NCI-H1417 treated with DMSO at 0.1 percent for 48 hours (cell line): Measurements from ENCODE around the gene ZNF280D.

Source experiments
- DNase-seq: peaks from one replicate; lab custom pipeline; 2025; lab: John Stamatoyannopoulos, UW

Gene ZNF280D

DNA sequence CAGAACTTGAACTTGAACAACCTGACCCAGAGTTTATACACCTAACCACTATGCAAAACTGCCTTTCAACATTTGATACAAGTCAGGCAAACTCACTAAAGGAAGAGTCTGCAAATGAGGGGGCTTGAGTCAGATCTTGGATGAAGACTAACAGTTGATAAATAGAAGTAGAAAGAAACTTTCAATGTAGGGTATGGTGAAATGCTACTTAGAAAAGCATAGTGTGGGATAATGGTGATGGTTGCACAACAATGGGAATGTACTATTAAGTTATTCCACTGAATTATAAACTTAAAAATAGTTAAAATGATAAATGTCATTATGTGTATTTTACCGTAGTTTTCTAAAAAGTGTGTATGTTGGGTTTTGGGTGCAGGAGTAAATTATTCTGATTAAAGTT, 19.7 kb upstream of the ZNF280D start:
- no peak for DNase-seq

DNA sequence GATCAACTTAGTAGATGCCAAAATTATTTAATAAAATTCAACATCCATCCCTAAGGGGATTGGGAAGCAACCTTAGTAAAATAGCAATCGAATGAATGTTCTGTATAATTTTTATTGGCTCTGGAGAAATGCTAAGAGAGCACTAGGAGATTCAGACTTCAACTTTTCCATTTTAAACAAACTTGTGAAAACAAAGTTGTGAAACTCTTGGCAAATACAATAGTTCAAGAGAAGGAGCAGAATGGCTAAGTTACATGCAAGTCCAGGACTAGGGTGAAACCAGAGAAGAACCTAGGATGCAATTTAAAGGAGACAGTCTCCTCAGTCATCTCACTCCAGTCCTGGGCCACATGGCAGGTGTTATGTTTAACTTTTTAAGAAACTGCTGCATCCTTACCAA, 16.7 kb upstream of the ZNF280D start:
- no peak for DNase-seq

DNA sequence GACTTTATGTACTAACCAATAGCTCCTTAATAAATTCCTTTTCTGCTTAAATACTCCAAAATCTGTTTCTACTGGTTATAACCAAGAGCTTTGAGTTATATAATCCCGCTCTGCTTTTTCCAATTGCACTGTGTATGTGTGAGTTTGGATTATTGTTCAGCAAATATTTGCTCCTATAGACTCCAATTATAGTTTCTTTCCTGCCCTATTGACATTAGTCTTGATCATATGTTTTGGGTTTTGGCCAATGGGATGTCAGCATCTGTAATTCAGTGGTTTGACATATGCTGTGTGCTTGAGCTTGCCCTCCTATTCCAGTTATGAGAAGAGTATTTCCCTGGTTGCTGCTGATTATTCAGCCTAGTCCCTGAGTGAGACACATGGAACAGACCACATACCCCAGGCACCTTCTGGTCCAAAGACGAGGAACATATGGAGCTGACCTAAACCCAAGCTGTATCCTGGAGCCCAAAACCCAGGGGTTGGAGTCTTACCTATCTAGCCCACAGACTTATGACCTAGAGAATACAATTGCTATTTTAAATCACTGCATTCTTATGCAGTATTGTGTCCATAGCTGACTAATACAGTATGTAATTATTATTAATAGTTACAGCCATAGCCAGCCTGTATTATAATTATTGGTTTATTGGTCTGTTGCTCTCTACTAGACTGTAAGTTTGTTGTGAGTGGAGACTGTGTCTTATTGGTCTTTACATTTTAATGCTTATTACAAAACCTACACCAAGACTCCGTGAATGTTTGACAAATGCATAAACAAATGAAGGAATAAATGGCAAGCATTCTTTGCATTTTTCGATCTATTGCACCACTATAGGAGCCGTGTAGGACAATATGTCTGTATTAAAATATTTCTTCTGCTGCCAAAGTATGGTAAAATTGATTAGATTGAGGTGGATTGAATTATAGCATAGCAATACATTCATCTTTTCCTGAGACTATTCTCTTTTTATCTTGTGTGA, 11.7 kb upstream of the ZNF280D start:
- peak; percentile 12 for DNase-seq

DNA sequence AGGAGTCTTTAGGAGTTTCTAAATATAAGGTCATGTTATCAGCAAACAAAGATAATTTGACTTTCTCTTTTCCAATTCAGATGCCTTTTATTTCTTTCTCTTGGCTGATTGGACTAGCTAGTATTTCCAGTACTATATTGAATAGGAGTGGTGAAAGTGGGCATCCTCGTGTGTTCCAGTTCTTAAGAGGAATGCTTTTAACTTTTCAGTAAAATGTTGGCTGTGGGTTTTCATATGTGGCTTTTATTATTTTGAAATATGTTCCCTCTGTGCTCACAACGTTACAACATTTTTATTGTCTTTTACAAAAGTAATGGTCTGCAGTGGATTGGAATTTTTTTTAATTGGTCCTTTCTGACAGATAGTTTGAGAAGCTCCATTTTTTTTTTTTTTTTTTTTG, 8.2 kb upstream of the ZNF280D start:
- no peak for DNase-seq

DNA sequence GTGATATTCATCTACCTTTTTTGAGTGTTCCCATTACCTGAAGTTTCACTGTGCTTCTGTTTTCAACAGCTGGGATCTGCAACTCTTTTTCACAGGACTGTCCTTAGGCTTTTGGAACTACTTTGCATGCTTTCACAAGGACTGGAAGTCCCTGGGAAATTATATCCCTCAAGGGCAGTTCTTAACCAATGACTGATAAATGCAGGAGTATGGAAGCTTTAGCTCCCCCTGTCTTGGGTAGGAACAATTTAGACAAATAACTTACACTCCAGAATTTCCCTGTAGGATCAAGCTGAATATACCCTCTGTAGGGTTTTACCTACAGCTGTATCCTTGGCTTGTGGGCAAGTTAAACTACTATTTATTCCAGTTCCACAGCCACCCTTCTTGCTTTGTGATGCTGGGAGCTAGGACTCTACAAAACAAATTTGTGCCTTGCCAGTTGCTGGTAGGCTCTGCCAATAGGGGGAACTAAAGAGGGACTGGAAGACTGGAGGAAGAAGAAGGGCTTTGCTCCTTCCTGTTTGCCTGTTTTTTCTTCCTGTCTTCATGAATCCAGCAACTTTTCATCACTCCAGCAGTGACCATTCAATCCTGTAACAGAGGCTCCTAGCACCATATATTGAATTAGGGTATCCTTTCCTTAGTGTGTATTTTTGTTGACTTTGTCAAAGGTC, 6.8 kb upstream of the ZNF280D start:
- DNase-seq: no peak

DNA sequence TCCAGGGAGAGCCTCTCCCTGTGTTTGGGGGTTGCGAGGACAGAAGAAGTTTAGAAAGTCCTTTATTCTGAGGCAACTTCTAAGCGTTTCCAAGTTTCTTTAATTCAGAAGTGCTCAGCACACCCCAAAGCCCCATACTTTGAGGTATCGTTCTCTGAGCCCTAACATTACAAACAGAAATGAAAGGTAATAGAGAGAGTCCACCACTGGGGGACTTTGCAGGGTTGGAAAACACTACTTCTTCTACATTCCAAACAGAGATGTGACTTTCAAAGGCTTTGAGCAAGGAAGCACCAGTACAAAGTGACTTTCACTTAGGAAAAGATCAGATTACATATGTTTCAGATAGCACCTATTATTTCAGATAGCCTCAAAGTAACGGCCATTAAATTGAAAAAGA, 6.2 kb upstream of the ZNF280D start:
- no peak for DNase-seq

DNA sequence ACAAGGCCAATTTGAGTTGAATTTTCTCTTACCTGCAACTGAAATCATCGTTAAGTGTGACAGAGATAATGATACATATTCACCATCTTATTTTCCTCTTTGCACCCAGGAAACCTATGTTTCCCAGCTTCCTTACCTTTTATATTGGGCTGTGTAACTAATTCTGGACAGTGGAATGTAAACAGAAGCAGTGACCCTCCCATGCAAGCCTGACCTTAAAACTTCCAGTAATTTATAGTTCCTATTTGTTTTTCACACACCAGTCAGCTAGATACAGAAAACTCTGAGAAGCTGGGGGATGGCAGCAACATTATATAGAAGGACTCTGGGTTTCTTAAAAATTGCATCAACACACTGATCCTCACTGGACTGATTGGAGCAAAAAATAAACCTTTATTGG, 4.5 kb upstream of the ZNF280D start:
- DNase-seq: no peak

DNA sequence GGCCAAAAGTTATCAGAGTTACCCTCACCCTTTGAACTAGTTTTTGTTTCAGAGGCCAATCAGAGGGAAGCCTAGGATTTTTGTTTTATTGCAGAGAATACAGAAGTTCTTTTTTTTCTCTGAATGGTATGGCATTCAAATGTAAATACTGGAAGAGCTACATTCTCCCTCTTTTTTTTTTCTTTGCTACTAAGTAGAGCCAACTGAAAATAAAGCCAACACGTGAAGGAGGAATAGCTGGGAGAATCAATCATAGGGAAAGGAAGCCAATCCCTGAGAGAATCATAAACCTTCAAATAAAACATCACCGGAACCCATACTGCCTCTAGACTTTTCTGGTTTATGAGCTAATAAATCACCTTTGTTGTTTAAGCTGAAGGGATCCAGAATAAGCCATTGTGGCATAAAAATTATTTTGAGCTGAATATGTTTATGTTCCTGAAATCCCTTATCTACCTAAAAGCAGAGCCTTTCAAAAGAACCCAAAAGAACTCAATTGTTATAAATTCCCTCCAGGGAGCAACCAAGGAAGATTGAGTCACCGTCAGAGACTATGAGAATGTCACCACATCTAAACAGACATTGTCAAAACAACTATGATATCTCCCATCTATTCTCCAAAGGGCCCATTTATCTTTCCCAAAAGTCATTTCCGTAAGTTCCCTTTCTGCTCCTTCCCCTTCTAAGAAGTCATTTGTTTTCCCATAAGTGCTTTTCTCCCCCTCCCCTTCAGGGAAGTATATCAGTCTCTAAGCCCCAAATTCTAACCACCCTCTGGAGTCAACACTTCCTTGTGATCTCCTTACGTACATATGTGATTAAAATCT, 3.8 kb upstream of the ZNF280D start:
- DNase-seq: no peak

DNA sequence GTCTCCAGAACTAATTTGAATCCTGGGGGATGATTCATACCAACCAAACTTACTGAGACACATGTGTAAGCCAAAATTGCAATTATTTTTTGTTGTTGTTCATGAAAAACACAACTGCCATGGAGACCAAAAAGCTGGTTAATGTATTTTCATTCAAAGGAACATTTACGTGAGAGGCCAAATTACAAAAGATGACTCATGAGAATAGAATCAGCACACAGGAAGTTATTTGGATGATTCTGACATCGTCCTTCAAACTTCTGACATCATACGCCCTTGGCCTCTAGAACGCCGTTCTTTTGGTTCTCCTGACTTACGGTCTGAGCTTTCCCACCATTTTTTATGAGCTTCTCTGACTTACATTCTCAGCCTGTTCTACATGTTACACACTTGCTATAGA, 3.0 kb upstream of the ZNF280D start:
- DNase-seq: no peak

DNA sequence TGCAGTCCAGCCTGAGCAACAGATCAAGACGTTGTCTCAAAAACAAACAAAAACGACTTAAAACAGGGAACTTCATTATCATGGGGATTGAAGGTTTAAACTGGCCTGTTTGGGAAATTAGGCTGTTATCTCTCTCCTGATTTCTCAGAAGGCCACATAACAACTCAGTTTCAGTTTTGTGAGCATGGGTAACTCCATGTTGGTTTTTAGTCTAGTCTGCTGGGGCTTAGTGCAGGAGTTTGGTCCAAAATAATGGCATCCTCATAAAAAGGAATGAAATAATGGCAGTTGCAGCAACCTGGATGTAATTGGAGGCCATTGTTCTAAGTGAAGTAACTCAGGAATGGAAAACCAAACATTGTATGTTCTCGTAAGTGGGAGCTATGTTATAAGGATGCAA, 2.3 kb upstream of the ZNF280D start:
- DNase-seq: no peak

DNA sequence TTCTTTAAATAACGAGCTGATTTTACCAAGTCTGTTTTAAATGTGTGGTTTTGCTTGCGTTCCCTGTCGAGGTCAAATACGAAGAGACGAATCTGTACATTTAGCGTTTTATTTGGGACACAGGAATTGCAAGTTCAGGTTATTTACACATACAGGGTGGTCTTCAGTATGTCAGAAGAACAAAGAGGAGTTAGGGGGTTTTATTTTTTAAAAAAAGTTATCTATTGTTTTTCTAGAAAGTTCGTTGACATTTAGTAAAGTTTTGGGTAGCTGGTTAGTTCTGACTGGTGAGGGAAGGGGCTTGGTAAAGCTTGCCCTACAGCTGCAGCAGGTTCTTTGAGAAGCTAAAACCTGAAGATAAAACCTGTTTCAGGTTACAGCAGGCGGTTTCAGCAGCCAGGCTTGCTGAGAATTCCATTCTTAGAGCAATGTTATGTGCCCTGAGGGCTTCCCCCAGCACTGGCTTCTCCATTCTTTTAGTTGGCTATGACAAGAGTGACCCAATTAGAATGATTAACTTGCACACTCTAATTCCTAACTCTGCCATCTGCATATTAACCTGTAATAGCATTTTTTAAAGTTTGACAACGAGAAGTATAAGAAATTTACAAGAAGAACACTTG, 815 bp upstream of the ZNF280D start:
- no peak for DNase-seq

DNA sequence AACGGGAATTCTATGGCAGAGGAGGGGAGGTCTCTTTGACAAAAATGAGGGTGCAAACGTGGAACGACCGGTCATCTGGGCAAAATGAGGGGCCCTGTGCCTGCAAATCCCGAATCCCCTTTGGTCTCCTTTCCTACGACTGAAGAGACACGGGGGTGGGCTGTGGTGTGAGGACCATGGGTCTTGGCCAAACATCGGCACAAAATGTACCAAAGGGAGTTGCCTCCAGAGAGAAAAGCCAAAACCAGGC, 498 bp downstream of the ZNF280D start:
- DNase-seq: peak; percentile 12

DNA sequence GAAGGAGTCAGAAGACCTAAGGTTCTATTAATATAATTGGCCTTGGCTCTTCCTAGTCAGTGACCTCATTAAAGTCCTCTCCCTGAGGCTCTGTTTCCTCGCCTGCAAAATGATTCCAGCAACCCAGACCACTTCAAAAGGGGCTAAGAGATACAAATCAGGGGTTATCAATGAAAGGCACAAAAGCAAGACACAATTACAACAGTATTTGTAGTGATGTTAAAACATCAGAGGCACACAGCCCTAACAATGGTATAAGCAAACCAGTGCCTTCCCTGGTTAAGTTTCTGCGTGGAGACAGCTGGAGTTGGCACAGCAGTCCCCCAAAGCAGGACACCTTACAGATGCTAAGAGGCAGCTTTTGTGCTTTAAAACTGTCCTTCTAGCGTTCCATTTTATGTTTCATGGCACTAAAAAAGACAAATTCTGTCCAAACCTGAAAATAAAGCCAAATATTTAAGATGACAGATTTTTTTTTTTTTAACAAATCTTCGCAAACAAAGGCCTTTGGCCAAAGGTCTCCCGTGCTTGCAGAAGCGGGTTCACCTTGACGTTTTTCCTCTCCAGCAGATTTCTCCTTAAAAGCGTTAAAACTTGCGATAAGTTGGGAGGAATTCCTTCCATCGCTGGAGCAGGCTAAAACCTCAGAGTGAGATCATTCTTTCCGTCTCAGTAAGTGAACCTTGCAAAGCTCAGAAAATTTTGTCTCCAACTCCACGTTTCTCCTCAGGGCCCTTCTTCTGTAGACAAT, 999 bp downstream of the ZNF280D start:
- DNase-seq: no peak

DNA sequence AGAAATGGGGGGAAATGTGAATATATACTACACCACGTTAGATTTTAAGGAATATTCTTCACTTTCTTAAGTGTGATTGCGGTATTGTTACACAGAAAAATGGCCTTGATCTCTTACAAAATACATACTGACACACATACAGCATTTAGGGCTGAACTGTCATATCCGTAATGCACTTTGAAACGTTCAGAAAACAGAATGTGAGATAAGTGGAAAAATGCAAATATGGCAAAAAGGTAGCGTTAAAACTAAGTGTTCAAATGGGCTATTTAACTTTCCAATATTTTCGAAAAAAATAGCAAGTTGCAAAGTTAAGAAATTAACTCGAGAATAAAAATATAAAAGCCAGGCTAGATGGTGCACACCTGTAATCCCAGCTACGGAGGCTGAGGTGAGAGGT, 1.8 kb downstream of the ZNF280D start:
- DNase-seq: no peak

DNA sequence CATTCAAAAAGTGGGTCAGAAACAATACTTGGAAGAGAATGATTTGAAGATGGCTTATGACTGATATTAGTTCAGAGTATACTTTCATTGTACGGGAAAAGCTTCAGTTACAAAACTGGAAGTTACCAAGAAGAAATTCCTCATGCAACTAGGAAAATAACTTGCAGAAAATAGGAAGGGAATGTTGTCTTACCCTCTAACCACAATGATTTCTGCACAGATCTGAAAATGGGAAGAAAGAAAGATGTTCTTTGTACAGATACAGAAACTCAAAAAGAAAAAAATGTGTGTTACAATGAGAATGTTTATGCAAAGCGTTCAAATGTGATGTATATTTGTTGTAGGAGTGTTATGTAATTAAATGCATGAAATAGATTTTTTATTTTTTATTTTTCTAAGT, 3.7 kb downstream of the ZNF280D start:
- no peak for DNase-seq

DNA sequence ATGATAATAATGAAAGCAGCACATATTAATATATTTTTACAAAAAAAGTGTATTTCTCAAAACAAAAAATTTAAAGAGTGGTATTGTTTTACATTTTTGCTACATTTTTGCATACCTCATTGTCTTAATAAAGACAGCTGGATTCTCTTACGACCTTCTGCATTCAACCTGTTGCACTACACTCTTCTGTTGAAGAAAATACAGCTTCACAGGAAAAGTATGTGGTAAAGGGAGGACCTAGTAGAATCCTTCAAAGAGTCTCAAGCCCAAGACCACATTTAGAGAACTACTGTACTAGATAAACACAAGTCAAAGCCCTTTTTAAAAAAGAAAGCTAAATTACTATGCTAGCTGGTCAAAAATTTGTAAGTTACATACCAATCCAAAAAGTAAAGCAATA, 7.9 kb downstream of the ZNF280D start:
- DNase-seq: no peak

DNA sequence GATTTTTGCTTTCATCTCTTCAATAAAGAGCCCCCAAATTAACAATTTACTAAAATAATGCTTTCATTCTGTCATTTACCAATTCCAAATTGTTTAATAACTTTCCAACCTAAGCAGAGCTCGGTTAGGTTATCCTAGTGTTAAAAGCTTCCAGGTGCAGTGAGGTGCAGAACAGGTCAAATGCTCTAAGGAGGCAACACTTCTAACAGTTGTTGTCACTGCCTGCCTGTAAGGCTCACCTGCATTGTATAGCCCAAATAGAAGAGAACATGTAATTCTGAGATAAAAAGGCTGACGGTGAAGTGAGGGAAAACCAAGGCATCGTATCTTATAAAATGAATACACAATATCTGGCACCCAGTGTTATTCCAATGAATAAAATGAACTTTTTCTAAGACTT, 9.1 kb downstream of the ZNF280D start:
- DNase-seq: no peak

DNA sequence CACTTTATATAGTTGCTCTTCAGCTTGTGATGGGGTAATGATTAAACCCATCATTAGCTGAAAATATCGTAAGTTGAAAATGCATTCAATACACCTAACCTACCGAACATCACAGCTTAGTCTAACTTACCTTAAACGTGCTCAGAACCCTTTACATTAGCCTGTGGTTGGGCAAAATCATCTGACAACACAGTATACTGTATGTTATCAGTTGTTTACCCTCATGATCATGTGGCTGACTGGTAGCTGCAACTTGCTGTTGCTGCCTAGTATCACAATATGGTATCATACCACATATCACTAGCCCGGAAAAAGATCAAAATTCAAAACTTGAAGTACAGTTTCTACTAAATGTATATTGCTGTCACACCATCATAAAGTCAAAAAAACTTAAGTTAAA, 9.5 kb downstream of the ZNF280D start:
- no peak for DNase-seq

DNA sequence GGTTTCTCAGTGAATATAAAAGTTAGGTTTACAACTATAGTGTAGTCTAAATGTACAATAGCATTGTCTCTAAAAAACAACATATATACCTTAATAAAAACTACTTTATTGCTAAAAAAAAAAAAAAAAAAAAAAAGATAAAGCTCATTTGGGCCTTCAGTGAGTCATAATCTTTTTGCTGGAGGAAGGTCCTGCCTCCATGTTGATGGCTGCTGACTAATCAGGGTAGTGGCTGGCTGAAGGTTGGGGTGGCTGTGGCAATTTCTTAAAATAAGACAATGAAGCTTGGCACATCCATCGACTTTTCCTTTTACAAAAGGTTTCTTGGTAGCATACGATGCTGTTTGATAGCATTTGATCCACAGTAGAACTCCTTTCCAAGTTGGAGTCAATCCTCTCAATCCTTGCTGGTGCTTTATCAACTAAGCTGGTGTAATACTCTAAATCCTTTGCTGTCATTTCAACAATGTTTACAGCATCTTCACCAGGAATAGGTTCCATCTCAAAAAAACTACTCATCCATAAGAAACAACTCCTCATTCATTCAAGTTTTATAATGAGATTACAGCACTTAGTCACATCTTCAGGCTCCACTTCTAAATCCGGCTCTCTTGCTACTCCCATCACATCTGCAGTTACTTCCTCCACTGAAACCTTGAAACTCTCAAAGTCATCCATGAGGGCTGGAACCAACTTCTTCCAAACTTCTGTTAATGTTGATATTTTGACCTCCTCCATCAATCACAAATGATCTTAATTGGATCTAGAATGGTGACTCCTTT, 13.3 kb downstream of the ZNF280D start:
- no peak for DNase-seq

DNA sequence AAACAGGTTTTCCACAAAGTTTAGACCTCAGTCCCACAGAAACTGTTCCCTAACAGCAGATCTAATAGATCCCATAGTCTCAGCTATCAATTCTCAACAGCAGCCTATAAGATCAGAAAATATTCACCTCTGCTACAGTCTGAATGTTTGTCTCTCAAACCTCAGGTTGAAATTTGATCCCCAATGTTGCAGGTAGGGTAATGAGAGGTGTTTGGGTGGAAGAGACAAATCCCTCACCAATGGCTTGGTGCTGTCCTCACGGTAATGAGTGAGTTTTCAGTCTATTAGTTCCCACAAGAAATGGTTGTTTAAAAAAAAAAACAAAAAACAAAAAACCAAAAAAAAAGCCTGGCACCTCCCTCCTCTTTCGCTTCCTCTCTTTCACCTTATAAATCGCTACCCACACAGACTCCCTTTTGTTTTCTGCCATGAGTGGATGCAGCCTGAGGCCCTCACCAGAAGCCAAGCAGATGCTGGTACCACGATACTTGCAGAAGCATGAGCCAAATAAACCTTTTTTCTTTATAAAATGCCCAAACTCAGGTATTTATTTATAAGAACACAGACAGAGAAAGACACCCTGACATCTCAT, 14.2 kb downstream of the ZNF280D start:
- DNase-seq: no peak

DNA sequence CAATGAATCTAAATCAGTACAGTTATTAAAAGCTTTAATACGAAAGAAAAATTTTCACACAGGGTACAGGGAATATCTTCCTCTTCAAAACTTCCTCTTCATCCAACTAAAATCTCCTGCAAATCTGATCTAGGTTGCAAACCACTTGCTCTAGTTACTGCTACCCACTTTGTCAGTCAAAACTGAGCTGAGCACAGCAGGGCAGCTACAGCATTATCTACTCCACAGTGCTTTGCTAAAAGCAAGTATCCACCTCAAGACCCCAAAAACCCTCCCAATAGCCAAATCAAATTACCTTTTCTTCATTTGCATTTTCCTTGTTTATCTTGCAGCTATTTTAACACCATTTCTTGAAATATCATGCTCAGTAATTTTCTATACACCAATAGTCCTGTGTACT, 14.7 kb downstream of the ZNF280D start:
- no peak for DNase-seq
